Skin of body (tissue), 2 donors: ENCODE measurements around the gene ERGIC3. TPM values are rescaled to one million over a fixed set of nuclear protein-coding genes. Genes with fewer than 3 reads are reported as not detected.
A peak's percentile ranks its signal among the peaks of the same experiment; 100 is the strongest.

ENCODE experiments used
- DNase-seq: peaks from one replicate; lab custom pipeline; 2025; lab: John Stamatoyannopoulos, UW
- total RNA-seq: library from RNA; depleted of rRNA; stranded (reverse); fragments of >200 nt; gene quantifications from one replicate; pipeline ENCODE4 v1.2.3, GENCODE V29; 2014

ERGIC3 gene
- total RNA-seq, result 164 TPM

GRCh38 chr20:35541783-35542662, at the start of gene ERGIC3:
TSS of gene ERGIC3 (plus strand) at chr20:35542078. CDS start at chr20:35542098, 20 bp downstream.
- DNase-seq, result peak; percentile 85

GRCh38 chr20:35492352-35492751, 49.5 kb upstream of the ERGIC3 start:
- no peak for DNase-seq

- no peak for DNase-seq
Observed at GRCh38 chr20:35496481-35496880, 45.4 kb upstream of the ERGIC3 start.

GRCh38 chr20:35497320-35497719, 44.6 kb upstream of the ERGIC3 start:
- no peak for DNase-seq

GRCh38 chr20:35497780-35498189, 44.1 kb upstream of the ERGIC3 start:
- peak; percentile 29 for DNase-seq

- DNase-seq, result no peak
Observed at GRCh38 chr20:35499271-35499670, 42.6 kb upstream of the ERGIC3 start.

- no peak for DNase-seq
Observed at GRCh38 chr20:35502352-35502751, 39.5 kb upstream of the ERGIC3 start.

- no peak for DNase-seq
Observed at GRCh38 chr20:35503281-35503680, 38.6 kb upstream of the ERGIC3 start.

- DNase-seq, result no peak
Observed at GRCh38 chr20:35503841-35504561, 37.9 kb upstream of the ERGIC3 start.

- no peak for DNase-seq
Observed at GRCh38 chr20:35504751-35505150, 37.1 kb upstream of the ERGIC3 start.

GRCh38 chr20:35506179-35506578, 35.7 kb upstream of the ERGIC3 start:
- DNase-seq, result no peak

GRCh38 chr20:35506872-35507638, 34.8 kb upstream of the ERGIC3 start:
- no peak for DNase-seq

- no peak for DNase-seq
Observed at GRCh38 chr20:35508493-35509218, 33.2 kb upstream of the ERGIC3 start.

- no peak for DNase-seq
Observed at GRCh38 chr20:35510951-35511735, 30.7 kb upstream of the ERGIC3 start.

GRCh38 chr20:35511814-35512420, 30.0 kb upstream of the ERGIC3 start:
- no peak for DNase-seq

GRCh38 chr20:35514371-35514932, 27.4 kb upstream of the ERGIC3 start:
- DNase-seq, result no peak

GRCh38 chr20:35515341-35515740, 26.5 kb upstream of the ERGIC3 start:
- no peak for DNase-seq

GRCh38 chr20:35515949-35516645, 25.8 kb upstream of the ERGIC3 start:
- no peak for DNase-seq

GRCh38 chr20:35517125-35517524, 24.8 kb upstream of the ERGIC3 start:
- DNase-seq, result no peak
